Endodermal cell (in vitro differentiated cells): ENCODE results near the gene CRHR2. TPM values are rescaled to one million over a fixed set of nuclear protein-coding genes. Genes with fewer than 3 reads are reported as not detected.

Experiments used
- DNase-seq: peaks from one replicate; pipeline ENCODE4 v3.0.0-alpha.2; 2017
- H3K27ac ChIP-seq: 2 replicates; pipeline ENCODE4 v1.5.1; 2013; ENCODE audit warnings: mild to moderate bottlenecking, low read depth, low read length, moderate library complexity
- H3K27me3 ChIP-seq: 2 replicates; pipeline ENCODE4 v1.6.1; 2013; ENCODE audit warnings: mild to moderate bottlenecking, low read length, moderate library complexity; ENCODE audit not compliant: insufficient read depth, control insufficient read depth, poor library complexity, severe bottlenecking
- H3K36me3 ChIP-seq: 2 replicates; pipeline ENCODE4 v1.7.0; 2013; ENCODE audit warnings: mild to moderate bottlenecking, low read length, moderate library complexity; ENCODE audit not compliant: control insufficient read depth, insufficient read depth
- H3K4me1 ChIP-seq: one replicate; pipeline ENCODE4 v1.7.0; 2013; ENCODE audit warnings: low read length; ENCODE audit not compliant: control insufficient read depth, insufficient read depth
- H3K4me3 ChIP-seq: 2 replicates; pipeline ENCODE4 v1.5.1; 2013; ENCODE audit warnings: mild to moderate bottlenecking, low read length, moderate library complexity
- H3K9ac ChIP-seq: 2 replicates; pipeline ENCODE4 v1.6.1; 2013; ENCODE audit warnings: mild to moderate bottlenecking, low read length, moderate library complexity; ENCODE audit not compliant: poor library complexity, severe bottlenecking; ENCODE audit errors: extremely low read depth
- H3K9me3 ChIP-seq: 2 replicates; pipeline ENCODE4 v1.6.1; 2013; ENCODE audit warnings: mild to moderate bottlenecking, low read length, moderate library complexity; ENCODE audit not compliant: control insufficient read depth
- H3K27ac Mint-ChIP-seq: 2 replicates; pipeline ENCODE4 v1.8.0; 2020; ENCODE audit warnings: mixed read lengths
- H3K27me3 Mint-ChIP-seq: 2 replicates; pipeline ENCODE4 v1.8.0; 2021; ENCODE audit warnings: mild to moderate bottlenecking, mixed read lengths; ENCODE audit not compliant: insufficient read depth
- H3K36me3 Mint-ChIP-seq: 2 replicates; pipeline ENCODE4 v1.8.0; 2020; ENCODE audit warnings: low read depth, mixed read lengths
- H3K4me1 Mint-ChIP-seq: 2 replicates; pipeline ENCODE4 v1.8.0; 2020; ENCODE audit warnings: mixed read lengths
- H3K4me3 Mint-ChIP-seq: 2 replicates; pipeline ENCODE4 v1.8.0; 2020; ENCODE audit warnings: mild to moderate bottlenecking, moderate library complexity, mixed read lengths
- H3K9me3 Mint-ChIP-seq: 2 replicates; pipeline ENCODE4 v1.8.0; 2020; ENCODE audit warnings: mild to moderate bottlenecking, mixed read lengths
- CTCF ChIP-seq: fragments of 200-600 bp; sonication (generic); conservative IDR thresholded peaks from 2 replicates; pipeline ENCODE4 v1.5.0; 2021; ENCODE audit warnings: antibody characterized with exemption, mild to moderate bottlenecking
- WGBS, 2 experiments: methylation state at CpG; one replicate each; pipeline versions ENCODE4 v1.1.5 to v1.1.7; 2013; ENCODE audit warnings: missing lambda C conversion rate in 2 of 2, mixed read lengths in 1 of 2; ENCODE audit not compliant: insufficient coverage in 1 of 2, insufficient read length in 1 of 2; 5-methylcytosine and 5-hydroxymethylcytosine counted together
- total RNA-seq, 2 donors: library from RNA; stranded (reverse); fragmentation: NEBNext Ultra II Directional in 1 of 2; extraction: Animal tissue kit (Norgen Biotek cat#: 25700) in 1 of 2; gene quantifications; 2 replicates in 1 of 2; 3 replicates in 1 of 2; pipeline ENCODE4 v1.2.1, GENCODE V29; 2021

CRHR2 gene
- total RNA-seq, 2 donors from 2014 or later, result not detected

GRCh38 chr7:30692438-30692837 lies 10.2 kb upstream of the CRHR2 start:
- Histone ChIP-seq H3K36me3 (no peaks in the 10 kb centered on the region), H3K4me3 (no peak overlapping the region), H3K27ac (no peak overlapping the region), H3K9me3 (no peaks in the 10 kb centered on the region), H3K4me1 (peaks cover 2% of the 10 kb centered on the region), H3K9ac (no peak overlapping the region), H3K27me3 (no peaks in the 10 kb centered on the region)
- no peak overlapping the region for H3K4me3 Mint-ChIP-seq
- TF ChIP-seq CTCF, result no peak
- H3K27ac Mint-ChIP-seq, result no peak overlapping the region
- H3K27me3 Mint-ChIP-seq, result peaks cover 26% of the 10 kb centered on the region
- WGBS, 2 experiments, result 94 to 95% methylated on average over 8 to 10 of the region's 10 CpGs
- H3K4me1 Mint-ChIP-seq, result peaks cover 11% of the 10 kb centered on the region
- no peaks in the 10 kb centered on the region for H3K36me3 Mint-ChIP-seq
- no peaks in the 10 kb centered on the region for H3K9me3 Mint-ChIP-seq
- no peak for DNase-seq

GRCh38 chr7:30690011-30690410 lies 7.8 kb upstream of the CRHR2 start:
- Histone ChIP-seq H3K27me3 (peaks cover 4% of the 10 kb centered on the region), H3K36me3 (no peaks in the 10 kb centered on the region), H3K9me3 (no peaks in the 10 kb centered on the region), H3K4me1 (no peaks in the 10 kb centered on the region), H3K4me3 (no peak overlapping the region), H3K27ac (no peak overlapping the region), H3K9ac (no peak overlapping the region)
- no peak for DNase-seq
- Mint-ChIP-seq H3K27ac (no peak overlapping the region), H3K9me3 (no peaks in the 10 kb centered on the region), H3K27me3 (peaks cover 30% of the 10 kb centered on the region), H3K36me3 (no peaks in the 10 kb centered on the region), H3K4me3 (no peak overlapping the region), H3K4me1 (no peaks in the 10 kb centered on the region)
- 88 to 97% methylated on average over 7 of the region's 7 CpGs for WGBS, 2 experiments
- TF ChIP-seq CTCF, result no peak

GRCh38 chr7:30688718-30689221 lies 6.5 kb upstream of the CRHR2 start:
- no peak overlapping the region for H3K27ac Mint-ChIP-seq
- no peak for TF ChIP-seq CTCF
- peak; percentile 84 for DNase-seq
- Histone ChIP-seq H3K4me1 (no peaks in the 10 kb centered on the region), H3K9me3 (no peaks in the 10 kb centered on the region), H3K36me3 (no peaks in the 10 kb centered on the region), H3K27me3 (peaks cover 16% of the 10 kb centered on the region), H3K27ac (no peak overlapping the region), H3K9ac (no peak overlapping the region), H3K4me3 (no peak overlapping the region)
- 8 to 55% methylated on average over 2 to 5 of the region's 5 CpGs for WGBS, 2 experiments
- H3K9me3 Mint-ChIP-seq, result no peaks in the 10 kb centered on the region
- H3K36me3 Mint-ChIP-seq, result no peaks in the 10 kb centered on the region
- peaks cover 42% of the 10 kb centered on the region for H3K27me3 Mint-ChIP-seq
- H3K4me3 Mint-ChIP-seq, result no peak overlapping the region
- no peaks in the 10 kb centered on the region for H3K4me1 Mint-ChIP-seq
